ENCODE results near the gene DENND2A. TPM values are rescaled to one million over a fixed set of nuclear protein-coding genes. Genes with fewer than 3 reads are reported as not detected.

DENND2A gene
- total and polyA plus RNA-seq, 2 of the 4 experiments (the other 2 are of a cell fraction) = 7.5 to 10.3 TPM

GRCh38 chr7:140689199-140690152 lies 48.9 kb upstream of the DENND2A start:
- ATAC-seq (ENCODE audit: low read depth) = no peak
- intact Hi-C loops (cut with micrococcal nuclease) = loop anchor here (10.0 kb wide), 1 partner anchor 235 kb away; the partner anchor contains the start of gene BRAF
- TF ChIP-seq BHLHE40 (IDR thresholded peaks at IDR 0.05; ENCODE audit: low read depth, low read length) = no peak
- no peak for TF ChIP-seq RAD21 (IDR thresholded peaks at IDR 0.05; ENCODE audit: low read length)
- TF ChIP-seq MXI1 (IDR thresholded peaks at IDR 0.05; ENCODE audit: borderline replicate concordance, low read depth, low read length) = no peak
- no peak for TF ChIP-seq ELK1 (IDR thresholded peaks at IDR 0.05; ENCODE audit: borderline replicate concordance, low read depth, low read length)
- TF ChIP-seq RCOR1 (IDR thresholded peaks at IDR 0.05; ENCODE audit: insufficient replicate concordance, low read length) = no peak
- TF ChIP-seq NFE2L2 (IDR thresholded peaks at IDR 0.05; ENCODE audit: low read depth, low read length) = no peak
- no peak for TF ChIP-seq CEBPB (IDR thresholded peaks at IDR 0.05; ENCODE audit: low read depth, low read length)
- no peak for TF ChIP-seq RFX5 (IDR thresholded peaks at IDR 0.05; ENCODE audit: low read depth, low read length)
- no peak for TF ChIP-seq FOS (IDR thresholded peaks at IDR 0.05; ENCODE audit: low read depth, low read length)
- TF ChIP-seq MAFK (IDR thresholded peaks at IDR 0.05; ENCODE audit: low read depth, low read length) = no peak
- TF ChIP-seq SMC3 (IDR thresholded peaks at IDR 0.05; ENCODE audit: low read depth, low read length) = no peak
- TF ChIP-seq CHD1 (IDR thresholded peaks at IDR 0.05; ENCODE audit: low read depth, low read length) = no peak
- no peak for TF ChIP-seq POLR2A (IDR thresholded peaks at IDR 0.05; ENCODE audit: low read depth, low read length)
- TF ChIP-seq, protein P1, sequence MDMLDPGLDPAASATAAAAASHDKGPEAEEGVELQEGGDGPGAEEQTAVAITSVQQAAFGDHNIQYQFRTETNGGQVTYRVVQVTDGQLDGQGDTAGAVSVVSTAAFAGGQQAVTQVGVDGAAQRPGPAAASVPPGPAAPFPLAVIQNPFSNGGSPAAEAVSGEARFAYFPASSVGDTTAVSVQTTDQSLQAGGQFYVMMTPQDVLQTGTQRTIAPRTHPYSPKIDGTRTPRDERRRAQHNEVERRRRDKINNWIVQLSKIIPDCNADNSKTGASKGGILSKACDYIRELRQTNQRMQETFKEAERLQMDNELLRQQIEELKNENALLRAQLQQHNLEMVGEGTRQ (IDR thresholded peaks at IDR 0.05; ENCODE audit: low read depth, low read length) = no peak
- no peak for TF ChIP-seq CTCF (conservative IDR thresholded peaks at IDR 0.05; ENCODE audit: low read depth, low read length)
- H3K56ac ChIP-seq (ENCODE audit: extremely low read depth, insufficient read depth, low read length) = no peak overlapping the region
- no peak overlapping the region for H2AK9ac ChIP-seq (replicated peaks; ENCODE audit: low read depth, low read length, poor library complexity)
- no peaks in the 10 kb centered on the region for H3K27me3 ChIP-seq (ENCODE audit: control insufficient read depth, insufficient read depth, low read length)
- H4K5ac ChIP-seq (ENCODE audit: low read depth, low read length) = no peak overlapping the region
- H3K79me1 ChIP-seq (ENCODE audit: low read depth in 1 of 2, low read length in 2 of 2) = no peaks in the 10 kb centered on the region
- H2BK120ac ChIP-seq (ENCODE audit: low read depth, low read length) = no peak overlapping the region
- H2AK5ac ChIP-seq (ENCODE audit: low read depth, low read length) = no peak overlapping the region
- no peak overlapping the region for H4K91ac ChIP-seq (ENCODE audit: insufficient read depth, low read depth, low read length)
- POLR2A ChIA-PET (ENCODE audit: unreplicated experiment) = no interaction called here
- peaks cover 9% of the 10 kb centered on the region; the same call in 1 of the 2 replicates for H3K36me3 ChIP-seq (ENCODE audit: control insufficient read depth, insufficient read depth, low read length)
- H3K4me1 ChIP-seq (ENCODE audit: control insufficient read depth, insufficient read depth, low read length) = no peaks in the 10 kb centered on the region
- in situ Hi-C loops (cut with MboI; ENCODE audit: low sequenced_read_pairs) = loop anchor here (10.0 kb wide), 1 partner anchor 845 kb away; no protein-coding TSS in a partner anchor
- H3K4ac ChIP-seq (ENCODE audit: low read depth, low read length) = no peak overlapping the region
- H3K14ac ChIP-seq (replicated peaks; ENCODE audit: low read depth, low read length) = no peak overlapping the region
- no peak overlapping the region for H2BK20ac ChIP-seq (ENCODE audit: low read depth, low read length)
- no peak overlapping the region for H2BK15ac ChIP-seq (ENCODE audit: low read depth, low read length)
- CTCF ChIA-PET = no interaction called here
- H2AFZ ChIP-seq (replicated peaks; ENCODE audit: low read length, poor library complexity) = no peak overlapping the region
- no peaks in the 10 kb centered on the region for H3K9me1 ChIP-seq (ENCODE audit: insufficient read depth, low read length)
- H4K20me1 ChIP-seq (ENCODE audit: insufficient read depth, low read length) = no peaks in the 10 kb centered on the region
- H3K4me2 ChIP-seq (ENCODE audit: low read depth, low read length) = no peak overlapping the region
- no peak for DNase-seq
- no peak overlapping the region for H4K8ac ChIP-seq (ENCODE audit: low read depth in 2 of 2, low read length in 2 of 2)
- no TSS peak for BruUV-seq (replicated peaks)
- H3K23ac ChIP-seq (ENCODE audit: low read depth, low read length) = no peak overlapping the region
- H3K4me3 ChIP-seq (ENCODE audit: insufficient read depth, low read depth, low read length) = no peak overlapping the region
- 83% methylated on average over 5 of the region's 16 CpGs; no CpG with 5 or more reads in 1 of the 2 experiments for WGBS, 2 experiments (ENCODE audit: extremely low coverage in 2 of 2, insufficient read length in 1 of 2)
- H3K9me3 ChIP-seq (ENCODE audit: control insufficient read depth, insufficient read depth, low read length) = no peaks in the 10 kb centered on the region
- dilution Hi-C loops (cut with HindIII; ENCODE audit: low sequenced_read_pairs, unreplicated experiment) = no loop called here
- H3K18ac ChIP-seq (ENCODE audit: low read depth, low read length) = no peak overlapping the region
- no peak overlapping the region for H3K9ac ChIP-seq (ENCODE audit: low read depth, low read length)
- no peak overlapping the region for H3K27ac ChIP-seq (ENCODE audit: insufficient read depth, low read length)
- H2BK5ac ChIP-seq (ENCODE audit: low read depth, low read length, poor library complexity, severe bottlenecking) = no peak overlapping the region

Measured in IMR-90 (cell line).